CD4-positive, alpha-beta T cell (primary cell): ENCODE measurements around the gene BZW1. TPM values are rescaled to one million over a fixed set of nuclear protein-coding genes. Genes with fewer than 3 reads are reported as not detected.
"Not testable (repeated sequence)": the region's sequence is repeated elsewhere in the genome, so short reads cannot be mapped to it uniquely, and the experiment has no call there.

ENCODE experiments used
- ATAC-seq: fragments of 200-7000 bp; cut with Tn5 transposase; one replicate; pipeline ENCODE4 v1.10.0; 2022; ENCODE audit warnings: mild to moderate bottlenecking; ENCODE audit not compliant: poor library complexity
- CTCF ChIA-PET: fragments of 350-600 bp; sonication (Branson Sonifier 250); formaldehyde crosslinking; loops from one replicate; lab custom pipeline; 2021; ENCODE audit warnings: antibody characterized with exemption, inconsistent platforms; lab: Charles Lee
- POLR2A ChIA-PET: fragments of 350-600 bp; sonication (Branson Sonifier 250); formaldehyde crosslinking; loops from one replicate; lab custom pipeline; 2021; ENCODE audit warnings: antibody characterized with exemption, inconsistent platforms; lab: Charles Lee
- DNase-seq, 14 experiments: peaks; one replicate each; pipeline ENCODE4 v3.0.0-alpha.2; 2013 to 2020; ENCODE audit warnings: mixed read lengths in 2 of 14
- H3K27ac ChIP-seq, 2 donors: one replicate each; pipeline versions ENCODE4 v1.5.1 to v1.7.0; 2013; ENCODE audit warnings: low read length in 2 of 2, low read depth in 1 of 2, mild to moderate bottlenecking in 1 of 2
- H3K27me3 ChIP-seq, 2 experiments: 1 replicate in 1 of 2; 2 replicates in 1 of 2; pipeline versions ENCODE4 v1.6.1 to v1.7.0; 2013; ENCODE audit warnings: low read length in 2 of 2, control low read depth in 1 of 2, mild to moderate bottlenecking in 1 of 2, moderate library complexity in 1 of 2; ENCODE audit not compliant: insufficient read depth in 2 of 2, control insufficient read depth in 1 of 2
- H3K36me3 ChIP-seq: one replicate; pipeline ENCODE4 v1.6.1; 2013; ENCODE audit warnings: low read length, control low read depth; ENCODE audit not compliant: insufficient read depth
- H3K4me1 ChIP-seq: one replicate; pipeline ENCODE4 v1.6.1; 2013; ENCODE audit warnings: low read length, control low read depth; ENCODE audit not compliant: insufficient read depth
- H3K4me3 ChIP-seq: one replicate; pipeline ENCODE4 v1.5.1; 2013; ENCODE audit warnings: mild to moderate bottlenecking, low read length, moderate library complexity
- H3K9me3 ChIP-seq, 2 experiments: 1 replicate in 1 of 2; 2 replicates in 1 of 2; pipeline versions ENCODE4 v1.6.1 to v1.7.0; 2013; ENCODE audit warnings: low read length in 2 of 2, mild to moderate bottlenecking in 2 of 2, control low read depth in 1 of 2, moderate library complexity in 1 of 2; ENCODE audit not compliant: control insufficient read depth in 1 of 2, insufficient read depth in 1 of 2
- H3K27ac Mint-ChIP-seq: one replicate; pipeline ENCODE4 v1.8.0; 2020; ENCODE audit warnings: mixed read lengths
- H3K27me3 Mint-ChIP-seq: one replicate; pipeline ENCODE4 v1.8.0; 2021; ENCODE audit warnings: mixed read lengths
- H3K36me3 Mint-ChIP-seq: one replicate; pipeline ENCODE4 v1.8.0; 2021; ENCODE audit warnings: low read depth, mixed read lengths
- H3K4me1 Mint-ChIP-seq: one replicate; pipeline ENCODE4 v1.8.0; 2021; ENCODE audit warnings: low read depth, mixed read lengths
- H3K4me3 Mint-ChIP-seq: one replicate; pipeline ENCODE4 v1.8.0; 2020; ENCODE audit warnings: mild to moderate bottlenecking, mixed read lengths
- H3K9me3 Mint-ChIP-seq: one replicate; pipeline ENCODE4 v1.8.0; 2020; ENCODE audit warnings: mixed read lengths
- CTCF ChIP-seq: fragments of 200-600 bp; IDR thresholded peaks from one replicate; pipeline ENCODE4 v1.8.0; 2022; ENCODE audit warnings: antibody characterized with exemption, mild to moderate bottlenecking
- intact Hi-C, 2 experiments: fragments of 100-400 bp; cut with DNase I in 1 of 2; cut with micrococcal nuclease in 1 of 2; formaldehyde crosslinking; loops; one replicate each; pipeline versions ENCODE4 v1.15.1 to v1.9.0; 2023 to 2025; cut with DNase I, micrococcal nuclease
- total RNA-seq, 174 experiments: library from RNA in 2 of 174; stranded (reverse) in 2 of 174; gene quantifications; one replicate each; pipeline ENCODE4 v1.2.3 and lab custom pipeline; 2021 to 2026

The BZW1 gene
- total RNA-seq, 2 experiments from 2014 or later = 190 to 192 TPM

DNA sequence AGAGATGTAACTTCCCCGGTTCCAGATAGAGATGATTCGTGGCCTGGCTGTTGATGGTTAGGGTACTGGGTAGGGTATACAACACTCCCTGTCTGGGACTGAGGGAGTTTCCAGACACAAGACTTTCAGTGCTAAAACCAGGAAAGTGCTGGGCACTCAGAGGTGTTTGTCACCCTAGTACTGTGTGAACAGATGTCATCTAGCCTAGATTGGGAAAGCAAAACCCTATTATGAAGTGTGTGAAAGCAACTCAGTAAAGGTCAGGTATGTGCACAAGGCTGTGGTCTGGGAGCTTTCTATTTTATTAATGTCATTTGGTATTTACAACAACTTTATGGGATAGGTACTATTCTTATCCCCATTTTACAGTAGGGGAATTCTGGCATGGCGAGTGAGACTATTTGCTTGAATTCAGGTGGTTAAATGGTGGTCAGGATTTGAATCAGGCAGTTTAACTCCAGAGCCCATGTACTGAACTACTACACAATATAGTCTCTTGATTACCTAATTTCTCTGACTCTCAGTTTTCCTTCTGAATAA lies 2.6 kb downstream of the BZW1 start:
- no peak overlapping the region for H3K27ac ChIP-seq
- Mint-ChIP-seq H3K9me3 (no peaks in the 10 kb centered on the region), H3K36me3 (peaks cover 77% of the 10 kb centered on the region), H3K4me3 (peak overlapping the region; percentile 81), H3K27me3 (no peaks in the 10 kb centered on the region), H3K27ac (peak overlapping the region; percentile 77), H3K4me1 (peaks cover 57% of the 10 kb centered on the region)
- H3K4me1 ChIP-seq = peaks cover 20% of the 10 kb centered on the region
- H3K36me3 ChIP-seq = peaks cover 59% of the 10 kb centered on the region
- no peaks in the 10 kb centered on the region for H3K9me3 ChIP-seq
- DNase-seq (peak in 3 of 14 experiments; percentile 5 to 36 (median 23)), ATAC-seq (no peak)
- ChIA-PET CTCF (interaction anchor here (1.1 to 2.1 kb wide), 2 partner anchors 35 to 101 kb away, joined by 5 to 12 read pairs; no protein-coding TSS in a partner anchor), POLR2A (interaction anchor here (0.6 to 5.2 kb wide), 7 partner anchors 12 to 101 kb away, joined by 3 to 33 read pairs (median 3); partner anchors contain the start of gene CLK1)
- intact Hi-C loops = loop anchor here in 1 of 2 experiments (5.0 kb wide), 8 partner anchors 148 to 1218 kb away; partner anchors contain the start of genes C2orf69, FZD7, HYCC2 and KCTD18
- no peaks in the 10 kb centered on the region for H3K27me3 ChIP-seq
- TF ChIP-seq CTCF = no peak
- no peak overlapping the region for H3K4me3 ChIP-seq

DNA sequence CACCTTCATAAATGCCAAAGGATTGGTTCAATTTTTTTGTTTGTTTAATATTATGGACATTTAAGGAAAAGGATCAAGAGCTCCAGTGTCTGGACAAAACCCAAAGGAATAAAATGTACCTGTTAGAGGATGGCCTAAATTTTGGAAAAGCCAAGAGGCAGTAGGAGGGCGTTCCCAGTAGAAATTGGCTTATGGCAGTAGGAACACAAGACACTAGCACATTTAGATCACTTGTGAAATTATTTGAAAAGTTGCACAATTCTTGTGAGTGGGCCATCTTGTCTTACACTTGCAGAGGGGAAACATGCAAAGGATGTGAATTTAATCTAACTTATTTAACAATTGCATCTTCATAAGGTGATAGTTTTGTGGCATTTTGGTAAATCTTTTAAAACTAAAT lies 3.2 kb downstream of the BZW1 start:
- Histone ChIP-seq H3K36me3 (peaks cover 65% of the 10 kb centered on the region), H3K9me3 (no peaks in the 10 kb centered on the region), H3K27ac (no peak overlapping the region), H3K4me1 (peaks cover 20% of the 10 kb centered on the region), H3K27me3 (no peaks in the 10 kb centered on the region), H3K4me3 (no peak overlapping the region)
- H3K27ac Mint-ChIP-seq = peak overlapping the region; percentile 77
- ChIA-PET CTCF (interaction anchor here (1.1 to 2.1 kb wide), 2 partner anchors 35 to 102 kb away, joined by 5 to 12 read pairs; no protein-coding TSS in a partner anchor), POLR2A (interaction anchor here (0.5 to 5.2 kb wide), 4 partner anchors 35 to 236 kb away, joined by 3 to 33 read pairs (median 4); partner anchors contain the start of gene CLK1)
- no peaks in the 10 kb centered on the region for H3K27me3 Mint-ChIP-seq
- no peaks in the 10 kb centered on the region for H3K9me3 Mint-ChIP-seq
- intact Hi-C loops = loop anchor here in 1 of 2 experiments (5.0 kb wide), 8 partner anchors 147 to 1217 kb away; partner anchors contain the start of genes C2orf69, FZD7, HYCC2 and KCTD18
- no peak for TF ChIP-seq CTCF
- peaks cover 56% of the 10 kb centered on the region for H3K4me1 Mint-ChIP-seq
- peaks cover 83% of the 10 kb centered on the region for H3K36me3 Mint-ChIP-seq
- ATAC-seq = no peak
- H3K4me3 Mint-ChIP-seq = no peak overlapping the region
- no peak for DNase-seq

GRCh38 chr2:200818732-200819131 lies 7.0 kb downstream of the BZW1 start:
- intact Hi-C loops, H3K9me3 Mint-ChIP-seq, H3K27me3 Mint-ChIP-seq, H3K27me3 ChIP-seq, H3K4me1 ChIP-seq, H3K27ac ChIP-seq, ATAC-seq, H3K9me3 ChIP-seq, H3K27ac Mint-ChIP-seq, H3K4me3 Mint-ChIP-seq, DNase-seq, H3K4me3 ChIP-seq: not testable (repeated sequence)
- Mint-ChIP-seq H3K36me3 (peaks cover 85% of the 10 kb centered on the region), H3K4me1 (peaks cover 29% of the 10 kb centered on the region)
- ChIA-PET CTCF (interaction anchor here (1.0 to 1.2 kb wide), 2 partner anchors 9 to 57 kb away, joined by 3 read pairs; no protein-coding TSS in a partner anchor), POLR2A (interaction anchor here (0.6 to 1.7 kb wide), 4 partner anchors 39 to 373 kb away, joined by 3 to 5 read pairs (median 4); partner anchors contain the start of genes NIF3L1 and PPIL3)
- H3K36me3 ChIP-seq = peaks cover 85% of the 10 kb centered on the region
